HG03571 (cell line): ENCODE measurements around the gene FGL2.
"Not testable (repeated sequence)": the region's sequence is repeated elsewhere in the genome, so short reads cannot be mapped to it uniquely, and the experiment has no call there.

ENCODE experiments used
- ATAC-seq: cut with Tn5 transposase; IDR thresholded peaks from one replicate; pipeline ENCODE4 v1.9.1; 2021; ENCODE audit not compliant: unreplicated experiment

FGL2 gene

GRCh38 chr7:77199013-77199966 is at the start of gene FGL2:
FGL2 (minus strand) TSS chr7:77199819; CDS start chr7:77199793, 26 bp downstream.
- peak; percentile 25 for ATAC-seq

- ATAC-seq, result no peak
Measured at GRCh38 chr7:77248154-77248553, 48.5 kb upstream of the FGL2 start.

GRCh38 chr7:77247206-77247850 is 47.7 kb upstream of the FGL2 start:
- no peak for ATAC-seq

GRCh38 chr7:77246026-77246640 is 46.5 kb upstream of the FGL2 start:
- no peak for ATAC-seq

- no peak for ATAC-seq
Measured at GRCh38 chr7:77245015-77245755, 45.6 kb upstream of the FGL2 start.

- no peak for ATAC-seq
Measured at GRCh38 chr7:77244222-77244934, 44.8 kb upstream of the FGL2 start.

- ATAC-seq, result no peak
Measured at GRCh38 chr7:77242554-77242953, 42.9 kb upstream of the FGL2 start.

- ATAC-seq, result no peak
Measured at GRCh38 chr7:77242068-77242467, 42.4 kb upstream of the FGL2 start.

- no peak for ATAC-seq
Measured at GRCh38 chr7:77239471-77239870, 39.9 kb upstream of the FGL2 start.

GRCh38 chr7:77238703-77239136 is 39.1 kb upstream of the FGL2 start:
- ATAC-seq, result no peak

- ATAC-seq, result no peak
Measured at GRCh38 chr7:77235276-77235675, 35.7 kb upstream of the FGL2 start.

- ATAC-seq, result no peak
Measured at GRCh38 chr7:77232467-77232866, 32.8 kb upstream of the FGL2 start.

GRCh38 chr7:77228795-77229194 is 29.2 kb upstream of the FGL2 start:
- ATAC-seq, result not testable (repeated sequence)

- no peak for ATAC-seq
Measured at GRCh38 chr7:77226357-77226839, 26.8 kb upstream of the FGL2 start.

- ATAC-seq, result no peak
Measured at GRCh38 chr7:77223261-77223660, 23.6 kb upstream of the FGL2 start.

GRCh38 chr7:77222819-77223218 is 23.2 kb upstream of the FGL2 start:
- no peak for ATAC-seq

- no peak for ATAC-seq
Measured at GRCh38 chr7:77222065-77222464, 22.4 kb upstream of the FGL2 start.

GRCh38 chr7:77219701-77220331 is 20.2 kb upstream of the FGL2 start:
- ATAC-seq, result not testable (repeated sequence)

GRCh38 chr7:77217474-77218185 is 18.0 kb upstream of the FGL2 start:
- no peak for ATAC-seq
